Central memory CD4-positive, alpha-beta T cell (primary cell): Measurements from ENCODE around the gene ZDBF2.
"Not testable (repeated sequence)": the region's sequence is repeated elsewhere in the genome, so short reads cannot be mapped to it uniquely, and the experiment has no call there.

Experiments
- DNase-seq: peaks from one replicate; pipeline ENCODE4 v3.0.0; 2022

The ZDBF2 gene

DNA sequence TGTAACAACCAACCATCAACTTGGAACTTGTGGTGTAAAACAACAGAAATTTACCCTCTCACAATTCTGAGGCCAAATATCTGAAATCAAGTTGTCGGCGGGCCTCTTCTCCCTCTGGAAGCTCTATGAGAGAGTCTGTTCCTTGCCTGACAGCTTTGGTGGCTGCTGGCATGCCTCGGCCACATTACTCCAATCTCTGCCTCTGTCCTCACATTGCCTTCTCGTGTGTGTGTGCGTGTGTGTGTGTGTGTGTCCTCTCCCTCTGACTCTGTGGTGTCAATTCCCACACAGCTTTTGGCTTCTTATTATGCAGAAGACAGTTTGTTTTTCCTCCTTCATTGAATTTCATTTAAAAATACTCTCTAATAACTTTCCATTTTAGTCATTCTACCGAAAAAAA is 50.4 kb downstream of the ZDBF2 start:
- DNase-seq, result no peak

DNA sequence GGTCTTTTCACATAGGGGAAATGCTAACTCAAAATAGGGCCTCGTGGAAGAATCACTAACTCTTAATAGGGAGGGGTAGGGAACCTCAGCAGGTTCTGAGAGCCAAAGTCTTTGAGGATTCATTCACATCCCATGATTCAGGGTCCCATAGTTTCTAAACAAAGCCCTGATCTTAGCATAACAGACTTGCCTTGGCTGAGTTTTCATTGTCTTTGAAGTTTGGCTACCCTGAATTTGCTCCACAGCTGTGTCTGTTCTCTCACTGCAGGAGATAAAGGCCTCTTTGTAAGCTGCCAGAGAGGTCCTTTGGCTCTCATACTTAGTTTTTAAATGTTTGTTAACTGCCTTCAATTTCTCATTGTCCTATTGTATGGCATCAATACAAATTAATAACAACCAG is 54.5 kb downstream of the ZDBF2 start:
- no peak for DNase-seq

DNA sequence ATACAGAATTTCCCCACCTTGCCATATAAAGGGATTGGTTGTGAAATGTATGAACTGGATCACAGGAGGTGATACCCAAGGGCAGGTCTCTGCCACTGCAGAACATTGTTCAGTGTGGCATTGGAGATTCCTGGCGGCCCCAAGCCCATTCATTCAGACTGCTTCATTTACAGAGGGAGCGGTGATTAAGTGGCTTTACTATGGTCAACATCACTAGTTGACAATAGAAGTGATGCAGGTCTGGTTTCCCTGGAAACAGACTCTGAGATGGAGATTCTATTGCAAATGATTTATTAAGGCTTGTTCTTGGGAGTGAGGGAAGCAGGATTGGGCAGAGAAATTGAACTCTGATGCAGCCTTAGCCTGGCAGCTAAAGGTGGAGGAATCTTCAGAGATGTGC is 62.4 kb downstream of the ZDBF2 start:
- DNase-seq, result no peak

DNA sequence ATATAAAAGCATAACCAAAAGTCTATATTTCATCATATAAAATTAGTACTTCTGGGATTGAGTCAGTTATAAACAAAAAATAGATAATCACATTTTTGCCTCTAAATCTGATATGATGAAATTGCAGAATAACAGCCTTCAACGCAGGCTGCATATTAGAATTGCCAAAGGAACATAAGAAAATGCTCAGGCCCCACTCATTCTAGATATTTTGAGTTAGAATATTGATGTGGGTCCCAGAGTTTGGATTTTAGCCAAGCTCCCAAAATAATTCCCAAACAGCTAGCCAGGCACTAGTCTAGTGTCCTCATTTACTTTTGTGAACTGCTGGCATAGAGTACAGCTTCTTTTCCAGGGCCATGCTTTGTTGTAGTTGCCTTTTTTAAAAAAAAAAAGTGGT is 63.5 kb downstream of the ZDBF2 start:
- no peak for DNase-seq

DNA sequence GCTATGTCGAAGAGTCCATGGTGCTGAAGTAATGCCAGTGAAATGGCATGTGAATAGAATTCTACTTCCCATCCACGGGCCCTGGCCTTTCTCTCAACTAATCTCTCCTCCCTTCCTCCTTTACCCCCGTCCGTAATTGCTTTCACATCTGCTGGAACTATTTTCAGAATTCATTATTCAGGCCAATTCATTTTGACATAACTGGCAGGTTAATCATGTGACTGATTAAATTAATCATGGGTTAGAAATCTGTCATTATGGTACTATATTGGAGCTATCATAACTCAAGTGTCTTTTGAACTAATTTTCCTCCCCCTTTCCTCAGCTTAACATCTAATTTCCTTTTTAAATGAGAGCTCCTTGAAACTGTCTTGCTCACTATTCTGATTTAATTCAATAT is 66.9 kb downstream of the ZDBF2 start:
- no peak for DNase-seq

DNA sequence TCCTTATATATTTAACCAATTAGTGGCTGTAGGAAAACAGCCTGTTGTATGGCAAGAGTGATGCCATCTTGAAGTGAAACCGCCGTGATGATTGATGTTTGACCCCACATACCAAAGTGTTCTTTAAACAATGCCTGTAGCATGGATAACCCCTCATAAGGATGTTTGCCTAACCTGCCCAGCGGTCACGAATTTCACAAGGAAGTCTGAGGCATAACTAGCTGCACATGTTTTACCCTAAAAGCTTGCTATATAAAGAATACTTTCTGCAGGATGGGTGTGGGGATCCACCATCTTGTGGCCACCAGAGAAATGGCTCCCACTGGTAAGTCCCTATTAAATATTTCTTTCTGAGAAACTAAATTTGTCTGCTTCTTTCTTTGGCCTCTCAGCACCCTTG is 68.7 kb downstream of the ZDBF2 start:
- no peak for DNase-seq

DNA sequence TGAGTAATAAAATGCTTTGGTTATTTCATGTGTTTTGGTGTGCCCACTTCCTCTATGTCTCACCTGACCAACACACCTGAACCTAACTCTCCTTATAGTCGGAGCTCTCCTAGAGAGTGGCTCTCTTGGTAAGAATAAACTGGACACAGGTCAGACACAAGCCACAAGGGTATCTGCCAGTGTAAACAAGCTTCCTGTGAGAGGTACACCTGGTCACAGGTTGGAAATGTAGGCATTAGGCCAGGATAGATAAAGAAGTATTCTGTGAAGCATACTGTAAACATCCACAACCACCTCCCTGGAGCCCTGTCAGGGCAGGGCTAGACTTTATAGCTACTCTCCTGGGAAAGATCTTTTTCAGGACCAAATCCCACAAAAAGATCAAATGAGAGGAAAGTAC is 69.4 kb downstream of the ZDBF2 start:
- DNase-seq, result no peak

DNA sequence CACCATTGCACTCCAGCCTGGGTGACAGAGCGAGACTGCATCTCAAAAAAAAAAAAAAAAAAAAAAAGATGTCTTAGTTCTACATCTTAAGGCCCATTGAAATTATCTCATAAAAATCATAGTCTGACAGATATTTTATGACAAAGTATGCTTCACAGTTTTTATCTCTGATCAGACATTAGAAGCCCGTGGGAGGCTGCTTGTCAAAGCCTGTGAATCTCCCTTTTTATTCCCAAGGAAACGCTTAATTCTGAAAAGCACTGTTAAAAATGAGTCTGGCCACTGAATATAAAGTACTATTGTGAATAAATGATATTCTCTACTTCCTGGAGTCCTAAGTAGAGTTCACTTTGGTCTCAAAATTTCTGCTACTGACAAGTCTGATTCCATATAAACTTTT is 71.1 kb downstream of the ZDBF2 start:
- no peak for DNase-seq

DNA sequence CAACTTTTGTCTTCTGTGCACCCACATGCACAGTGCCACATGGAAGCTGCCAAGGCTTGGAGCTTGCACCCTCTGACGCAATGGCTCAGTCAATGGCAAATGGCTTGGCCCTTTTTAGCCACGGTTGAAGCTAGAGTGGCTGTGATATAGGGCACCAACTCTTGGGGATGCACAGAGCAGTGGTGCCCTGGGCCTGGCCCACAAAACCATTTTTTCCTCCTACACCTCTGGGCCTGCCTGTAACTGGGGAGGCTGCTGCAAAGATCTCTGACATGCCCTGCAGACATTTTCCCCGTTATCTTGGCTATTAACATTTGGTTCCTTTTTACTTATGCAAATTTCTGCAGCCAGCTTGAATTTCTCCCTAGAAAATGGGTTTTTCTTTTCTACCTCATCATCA is 74.9 kb downstream of the ZDBF2 start:
- DNase-seq, result no peak

DNA sequence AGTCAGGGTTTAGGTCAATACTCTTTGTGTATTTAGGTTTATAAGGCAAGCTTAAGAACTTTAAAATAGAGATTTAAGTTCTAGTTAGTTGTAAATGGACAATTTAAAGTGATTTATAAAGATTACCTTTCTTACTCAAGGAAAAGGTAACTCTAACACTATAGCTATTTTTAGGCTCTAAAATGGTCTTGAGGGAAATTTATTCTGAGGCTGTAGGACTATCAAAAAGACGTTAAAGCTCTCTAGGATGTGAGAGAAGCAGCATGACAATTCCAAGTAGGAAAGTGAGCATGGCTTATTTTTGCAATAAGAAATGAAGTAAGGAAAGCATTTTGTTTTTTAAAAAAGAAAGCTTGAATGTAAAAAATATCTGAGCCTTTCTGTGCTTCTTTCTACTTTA is 78.1 kb downstream of the ZDBF2 start:
- no peak for DNase-seq

DNA sequence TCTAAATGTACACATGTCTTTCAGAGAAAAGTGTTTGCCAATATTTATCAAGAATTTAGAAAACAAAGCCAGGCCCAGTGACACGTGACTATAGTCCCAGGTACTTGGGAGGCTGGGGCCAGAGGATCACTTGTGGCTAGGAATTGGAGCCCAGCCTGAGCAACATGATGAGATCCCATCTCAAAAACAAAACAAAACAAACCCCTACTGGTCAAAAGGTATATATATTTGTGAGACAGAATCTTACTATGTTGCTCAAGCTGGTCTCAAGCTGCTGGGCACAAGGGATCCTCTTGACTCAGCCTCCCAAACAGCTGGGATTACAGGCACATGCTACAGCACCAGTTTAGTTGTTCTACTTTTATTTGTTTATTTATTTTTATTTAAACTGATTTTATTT is 79.2 kb downstream of the ZDBF2 start:
- no peak for DNase-seq

DNA sequence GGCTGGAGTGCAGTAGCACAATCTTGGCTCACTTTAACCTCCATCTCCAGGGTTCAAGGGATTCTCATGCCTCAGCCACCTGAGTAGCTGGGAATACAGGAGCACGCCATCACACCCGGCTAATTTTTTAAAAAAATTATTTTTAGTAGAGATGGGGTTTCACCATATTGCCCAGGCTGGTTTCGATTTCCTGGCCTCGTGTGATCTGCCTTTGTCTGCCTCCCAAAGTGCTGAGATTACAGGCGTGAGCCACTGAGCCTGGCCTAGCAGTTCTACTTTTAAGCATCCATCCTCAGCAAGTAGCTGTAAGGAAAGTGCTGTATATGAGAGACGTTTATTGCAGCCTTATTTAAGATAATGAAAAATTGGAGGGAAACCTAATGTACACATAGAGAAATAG is 79.7 kb downstream of the ZDBF2 start:
- no peak for DNase-seq

DNA sequence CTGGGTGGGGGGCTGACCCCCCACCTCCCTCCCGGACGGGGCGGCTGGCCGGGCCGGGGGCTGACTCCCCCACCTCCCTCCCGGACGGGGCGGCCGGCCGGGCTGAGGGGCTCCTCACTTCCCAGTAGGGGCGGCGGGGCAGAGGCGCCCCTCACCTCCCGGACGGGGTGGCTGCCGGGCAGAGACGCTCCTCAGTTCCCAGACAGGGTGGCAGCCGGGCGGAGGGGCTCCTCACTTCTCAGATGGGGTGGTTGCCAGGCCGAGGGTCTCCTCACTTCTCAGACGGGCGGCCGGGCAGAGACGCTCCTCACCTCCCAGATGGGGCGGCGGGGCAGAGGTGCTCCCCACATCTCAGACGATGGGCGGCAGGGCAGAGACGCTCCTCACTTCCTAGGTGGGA is 82.4 kb downstream of the ZDBF2 start:
- not testable (repeated sequence) for DNase-seq

DNA sequence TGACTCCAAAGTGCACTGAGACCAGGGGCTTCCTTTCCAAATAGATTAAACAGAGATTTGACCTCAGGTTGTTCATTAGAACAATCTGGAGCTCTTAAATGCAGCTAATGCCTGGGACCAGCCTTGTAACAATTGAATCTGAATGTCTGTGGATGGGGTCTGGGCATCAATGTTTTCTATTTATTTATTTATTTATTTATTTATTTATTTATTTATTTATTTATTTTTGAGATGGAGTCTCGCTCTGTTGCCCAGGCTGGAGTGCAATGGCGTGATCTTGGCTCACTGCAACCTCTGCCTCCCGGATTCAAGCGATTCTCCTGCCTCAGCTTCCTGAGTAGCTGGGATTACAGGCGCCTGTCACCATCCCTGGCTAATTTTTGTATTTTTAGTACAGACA is 86.4 kb downstream of the ZDBF2 start:
- not testable (repeated sequence) for DNase-seq

DNA sequence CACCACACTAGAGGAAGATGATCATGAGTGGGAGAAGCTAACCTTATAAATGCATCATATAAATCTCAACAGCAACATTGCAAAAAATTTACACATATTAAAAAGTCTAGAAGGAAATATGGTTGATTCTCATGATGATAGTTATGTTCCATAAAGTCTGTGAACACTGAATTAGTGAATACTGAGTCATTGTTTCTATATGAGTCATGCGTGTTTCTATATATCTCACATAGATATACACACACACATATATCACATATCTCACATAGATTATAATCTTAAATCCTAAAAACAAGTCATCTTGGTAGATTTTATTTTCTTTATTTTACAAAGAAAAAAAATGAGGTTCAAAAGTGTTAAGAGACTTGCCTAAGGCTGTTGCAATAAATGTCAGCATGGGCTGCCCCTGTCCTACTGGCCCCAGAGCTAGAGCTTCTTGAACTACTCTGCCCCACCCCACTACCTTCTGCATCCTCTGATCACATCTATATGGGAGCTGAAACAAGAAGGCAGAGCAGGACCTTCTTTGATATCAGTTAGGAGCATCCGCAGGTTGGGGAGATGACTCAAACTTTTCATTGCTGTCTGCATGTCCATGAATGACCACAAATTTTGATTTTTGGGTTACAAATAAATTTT is 87.1 kb downstream of the ZDBF2 start:
- DNase-seq, result no peak
